Measurements from ENCODE around the gene SIGLEC14.

The SIGLEC14 gene

DNA sequence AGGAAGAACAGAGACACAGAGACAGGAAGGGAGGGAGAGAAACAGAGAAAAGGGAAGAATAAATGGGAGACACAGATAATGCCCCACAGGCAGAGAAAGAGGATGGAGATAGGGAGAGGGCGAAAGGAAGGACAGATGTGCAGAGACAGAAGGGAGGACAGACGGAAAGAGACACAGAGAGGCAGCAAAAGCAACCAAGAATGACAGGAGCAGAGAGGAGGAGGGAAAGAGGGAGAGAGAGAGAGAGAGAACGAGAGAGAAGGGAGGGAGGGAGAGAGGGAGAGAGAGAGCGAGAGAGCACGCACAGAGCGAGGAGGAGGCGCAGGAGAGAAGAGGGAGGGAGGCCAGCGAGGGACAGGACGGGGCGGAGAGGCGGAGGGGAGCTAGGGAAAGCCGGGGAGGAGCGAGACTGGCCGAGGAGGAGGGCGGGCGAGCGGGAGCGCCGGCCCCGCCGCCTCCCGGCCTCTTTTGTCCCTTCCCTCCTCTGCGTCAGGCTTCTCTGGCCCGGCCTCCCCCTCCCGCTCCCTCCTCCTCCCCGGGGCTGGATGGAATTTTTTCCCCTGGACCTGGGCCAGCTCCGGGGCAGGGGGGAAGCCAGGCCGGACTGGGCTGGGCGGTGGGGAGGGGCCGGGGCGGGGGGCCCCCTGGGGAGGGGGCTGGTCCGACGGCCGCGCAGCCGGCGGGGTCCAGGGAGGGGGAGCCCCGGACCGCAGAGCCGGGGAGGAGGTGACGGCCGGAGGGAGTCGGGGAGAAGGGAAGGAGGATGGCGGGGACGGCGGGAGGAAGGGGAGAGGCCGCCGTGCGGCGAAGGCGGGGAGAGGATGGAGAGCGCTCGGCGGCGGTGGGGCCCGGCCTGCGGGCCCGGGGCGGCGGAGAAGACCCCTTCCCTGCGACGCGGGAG is 42.3 kb upstream of the SIGLEC14 start (continued):
- TF ChIP-seq ZBTB21 (tag by site-specific recombination; IDR thresholded peaks at IDR 0.05) (peak; percentile 82), GLIS2 (tag by site-specific recombination; IDR thresholded peaks at IDR 0.05) (peak; percentile 53), ZIC2 (tag by site-specific recombination; IDR thresholded peaks at IDR 0.05) (peak; percentile 54; the same call in 1 of the 2 replicates), ZNF600 (tag by site-specific recombination; IDR thresholded peaks at IDR 0.05) (peak; percentile 59), ZNF514 (tag by site-specific recombination; IDR thresholded peaks at IDR 0.05) (no peak; the same call in 1 of the 2 replicates)
- TF ChIP-seq, protein P1, sequence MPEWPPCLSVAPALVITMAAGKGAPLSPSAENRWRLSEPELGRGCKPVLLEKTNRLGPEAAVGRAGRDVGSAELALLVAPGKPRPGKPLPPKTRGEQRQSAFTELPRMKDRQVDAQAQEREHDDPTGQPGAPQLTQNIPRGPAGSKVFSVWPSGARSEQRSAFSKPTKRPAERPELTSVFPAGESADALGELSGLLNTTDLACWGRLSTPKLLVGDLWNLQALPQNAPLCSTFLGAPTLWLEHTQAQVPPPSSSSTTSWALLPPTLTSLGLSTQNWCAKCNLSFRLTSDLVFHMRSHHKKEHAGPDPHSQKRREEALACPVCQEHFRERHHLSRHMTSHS (tag by site-specific recombination; IDR thresholded peaks at IDR 0.05) = no peak

DNA sequence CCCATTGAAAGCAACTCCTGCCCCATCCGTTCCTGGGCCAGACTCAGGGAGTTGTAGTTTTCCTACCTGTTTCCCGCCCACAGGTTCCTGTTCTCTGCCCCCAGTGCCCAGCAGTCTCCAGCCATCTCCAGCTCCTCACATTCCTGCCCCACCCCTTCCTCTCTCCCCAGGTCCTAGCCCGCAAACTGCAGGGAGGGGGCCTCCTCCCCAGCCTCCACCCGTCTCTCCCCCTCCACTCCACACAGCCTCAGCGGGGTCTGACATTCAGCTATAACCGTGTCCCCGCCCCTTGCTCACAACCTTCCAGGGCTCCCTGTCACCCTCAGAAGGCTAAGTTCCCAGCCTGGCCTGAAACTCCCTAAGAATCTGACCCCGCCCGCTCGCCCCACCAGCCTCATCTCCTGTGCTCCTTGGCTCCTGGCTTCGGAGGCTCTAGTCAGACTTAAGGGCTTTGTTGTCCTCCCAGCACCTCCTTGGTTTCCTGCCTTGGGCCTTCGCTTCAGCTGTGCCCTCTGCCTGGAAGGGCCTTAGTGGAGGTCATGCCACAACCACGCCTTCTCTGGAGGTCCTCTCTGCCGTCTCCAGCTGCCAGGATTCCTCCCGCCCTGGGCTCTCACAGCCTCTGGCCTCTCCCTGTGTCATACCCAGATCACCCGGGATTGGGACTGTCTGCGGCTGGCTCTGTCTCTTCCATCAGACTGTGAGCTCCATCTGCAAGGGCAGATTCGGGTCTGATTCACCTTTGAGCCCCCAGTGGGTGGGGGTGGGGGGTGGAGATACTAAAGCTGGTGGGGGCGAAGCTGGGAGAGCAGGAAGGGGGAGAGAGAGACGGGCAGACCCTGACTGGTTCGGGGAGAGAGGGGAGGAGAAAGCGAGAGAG is 41.4 kb upstream of the SIGLEC14 start:
- Histone ChIP-seq H3K36me3 (ENCODE audit: control insufficient read depth in 2 of 2, insufficient read depth in 1 of 2, low read length in 2 of 2) (peaks cover 1 to 2% of the 10 kb centered on the region in 2 experiments; a peak in 2 of 3 replicates), H3K27ac (ENCODE audit: extremely low read depth, low read depth, low read length) (peak overlapping the region; percentile 91), H3K9me3 (ENCODE audit: control insufficient read depth, insufficient read depth, low read depth, low read length) (no peaks in the 10 kb centered on the region), H3K4me1 (ENCODE audit: control insufficient read depth, insufficient read depth, low read length) (peaks cover 17% of the 10 kb centered on the region), H3K4me3 (ENCODE audit: low read depth, low read length) (peak overlapping the region; percentile 40)
- ChIA-PET CTCF (interaction anchor here (0.6 to 2.6 kb wide), 7 partner anchors 9 to 671 kb away, joined by 3 to 20 read pairs (median 5); no protein-coding TSS in a partner anchor), POLR2A (interaction anchor here (0.6 to 2.2 kb wide), 9 partner anchors 8 to 349 kb away, joined by 3 to 30 read pairs (median 6); no protein-coding TSS in a partner anchor)
- TF ChIP-seq EGR2 (tag by site-specific recombination; IDR thresholded peaks at IDR 0.05; ENCODE audit: low read depth) (peak; percentile 61), MYNN (tag by site-specific recombination; IDR thresholded peaks at IDR 0.05; ENCODE audit: borderline replicate concordance) (no peak), OSR2 (tag by site-specific recombination; IDR thresholded peaks at IDR 0.05) (no peak), KLF1 (tag by site-specific recombination; IDR thresholded peaks at IDR 0.05) (peak; percentile 94), ZNF138 (tag by site-specific recombination; IDR thresholded peaks at IDR 0.05; ENCODE audit: borderline replicate concordance) (no peak), ZBTB48 (tag by site-specific recombination; IDR thresholded peaks at IDR 0.05) (peak; percentile 54), ZBTB20 (tag by site-specific recombination; IDR thresholded peaks at IDR 0.05) (peak; percentile 86; the same call in 1 of the 2 replicates), ZNF623 (tag by site-specific recombination; IDR thresholded peaks at IDR 0.05) (no peak), SP2 (tag by site-specific recombination; IDR thresholded peaks at IDR 0.05) (peak; percentile 53), GLIS1 (tag by site-specific recombination; IDR thresholded peaks at IDR 0.05) (peak; percentile 45), SP7 (tag by site-specific recombination; IDR thresholded peaks at IDR 0.05) (peak; percentile 48), ZNF335 (tag by site-specific recombination; conservative IDR thresholded peaks at IDR 0.05) (peak; percentile 74; the same call in 1 of the 2 replicates), KLF9 (tag by site-specific recombination; IDR thresholded peaks at IDR 0.05; ENCODE audit: low read depth) (peak; percentile 44; the same call in 1 of the 2 replicates), KLF7 (tag by site-specific recombination; IDR thresholded peaks at IDR 0.05; ENCODE audit: borderline replicate concordance) (peak; percentile 32; the same call in 1 of the 2 replicates), ZFHX2 (tag by site-specific recombination; conservative IDR thresholded peaks at IDR 0.05) (peak; percentile 79)
- TF ChIP-seq, protein P2, sequence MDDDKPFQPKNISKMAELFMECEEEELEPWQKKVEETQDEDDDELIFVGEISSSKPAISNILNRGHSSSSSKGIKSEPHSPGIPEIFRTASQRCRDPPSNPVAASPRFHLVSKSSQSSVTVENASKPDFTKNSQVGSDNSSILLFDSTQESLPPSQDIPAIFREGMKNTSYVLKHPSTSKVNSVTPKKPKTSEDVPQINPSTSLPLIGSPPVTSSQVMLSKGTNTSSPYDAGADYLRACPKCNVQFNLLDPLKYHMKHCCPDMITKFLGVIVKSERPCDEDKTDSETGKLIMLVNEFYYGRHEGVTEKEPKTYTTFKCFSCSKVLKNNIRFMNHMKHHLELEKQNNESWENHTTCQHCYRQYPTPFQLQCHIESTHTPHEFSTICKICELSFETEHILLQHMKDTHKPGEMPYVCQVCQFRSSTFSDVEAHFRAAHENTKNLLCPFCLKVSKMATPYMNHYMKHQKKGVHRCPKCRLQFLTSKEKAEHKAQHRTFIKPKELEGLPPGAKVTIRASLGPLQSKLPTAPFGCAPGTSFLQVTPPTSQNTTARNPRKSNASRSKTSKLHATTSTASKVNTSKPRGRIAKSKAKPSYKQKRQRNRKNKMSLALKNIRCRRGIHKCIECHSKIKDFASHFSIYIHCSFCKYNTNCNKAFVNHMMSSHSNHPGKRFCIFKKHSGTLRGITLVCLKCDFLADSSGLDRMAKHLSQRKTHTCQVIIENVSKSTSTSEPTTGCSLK (tag by site-specific recombination; IDR thresholded peaks at IDR 0.05) = no peak
- TF ChIP-seq, protein P3, sequence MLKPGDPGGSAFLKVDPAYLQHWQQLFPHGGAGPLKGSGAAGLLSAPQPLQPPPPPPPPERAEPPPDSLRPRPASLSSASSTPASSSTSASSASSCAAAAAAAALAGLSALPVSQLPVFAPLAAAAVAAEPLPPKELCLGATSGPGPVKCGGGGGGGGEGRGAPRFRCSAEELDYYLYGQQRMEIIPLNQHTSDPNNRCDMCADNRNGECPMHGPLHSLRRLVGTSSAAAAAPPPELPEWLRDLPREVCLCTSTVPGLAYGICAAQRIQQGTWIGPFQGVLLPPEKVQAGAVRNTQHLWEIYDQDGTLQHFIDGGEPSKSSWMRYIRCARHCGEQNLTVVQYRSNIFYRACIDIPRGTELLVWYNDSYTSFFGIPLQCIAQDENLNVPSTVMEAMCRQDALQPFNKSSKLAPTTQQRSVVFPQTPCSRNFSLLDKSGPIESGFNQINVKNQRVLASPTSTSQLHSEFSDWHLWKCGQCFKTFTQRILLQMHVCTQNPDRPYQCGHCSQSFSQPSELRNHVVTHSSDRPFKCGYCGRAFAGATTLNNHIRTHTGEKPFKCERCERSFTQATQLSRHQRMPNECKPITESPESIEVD (tag by site-specific recombination; IDR thresholded peaks at IDR 0.05) = no peak
- TF ChIP-seq, protein P4, sequence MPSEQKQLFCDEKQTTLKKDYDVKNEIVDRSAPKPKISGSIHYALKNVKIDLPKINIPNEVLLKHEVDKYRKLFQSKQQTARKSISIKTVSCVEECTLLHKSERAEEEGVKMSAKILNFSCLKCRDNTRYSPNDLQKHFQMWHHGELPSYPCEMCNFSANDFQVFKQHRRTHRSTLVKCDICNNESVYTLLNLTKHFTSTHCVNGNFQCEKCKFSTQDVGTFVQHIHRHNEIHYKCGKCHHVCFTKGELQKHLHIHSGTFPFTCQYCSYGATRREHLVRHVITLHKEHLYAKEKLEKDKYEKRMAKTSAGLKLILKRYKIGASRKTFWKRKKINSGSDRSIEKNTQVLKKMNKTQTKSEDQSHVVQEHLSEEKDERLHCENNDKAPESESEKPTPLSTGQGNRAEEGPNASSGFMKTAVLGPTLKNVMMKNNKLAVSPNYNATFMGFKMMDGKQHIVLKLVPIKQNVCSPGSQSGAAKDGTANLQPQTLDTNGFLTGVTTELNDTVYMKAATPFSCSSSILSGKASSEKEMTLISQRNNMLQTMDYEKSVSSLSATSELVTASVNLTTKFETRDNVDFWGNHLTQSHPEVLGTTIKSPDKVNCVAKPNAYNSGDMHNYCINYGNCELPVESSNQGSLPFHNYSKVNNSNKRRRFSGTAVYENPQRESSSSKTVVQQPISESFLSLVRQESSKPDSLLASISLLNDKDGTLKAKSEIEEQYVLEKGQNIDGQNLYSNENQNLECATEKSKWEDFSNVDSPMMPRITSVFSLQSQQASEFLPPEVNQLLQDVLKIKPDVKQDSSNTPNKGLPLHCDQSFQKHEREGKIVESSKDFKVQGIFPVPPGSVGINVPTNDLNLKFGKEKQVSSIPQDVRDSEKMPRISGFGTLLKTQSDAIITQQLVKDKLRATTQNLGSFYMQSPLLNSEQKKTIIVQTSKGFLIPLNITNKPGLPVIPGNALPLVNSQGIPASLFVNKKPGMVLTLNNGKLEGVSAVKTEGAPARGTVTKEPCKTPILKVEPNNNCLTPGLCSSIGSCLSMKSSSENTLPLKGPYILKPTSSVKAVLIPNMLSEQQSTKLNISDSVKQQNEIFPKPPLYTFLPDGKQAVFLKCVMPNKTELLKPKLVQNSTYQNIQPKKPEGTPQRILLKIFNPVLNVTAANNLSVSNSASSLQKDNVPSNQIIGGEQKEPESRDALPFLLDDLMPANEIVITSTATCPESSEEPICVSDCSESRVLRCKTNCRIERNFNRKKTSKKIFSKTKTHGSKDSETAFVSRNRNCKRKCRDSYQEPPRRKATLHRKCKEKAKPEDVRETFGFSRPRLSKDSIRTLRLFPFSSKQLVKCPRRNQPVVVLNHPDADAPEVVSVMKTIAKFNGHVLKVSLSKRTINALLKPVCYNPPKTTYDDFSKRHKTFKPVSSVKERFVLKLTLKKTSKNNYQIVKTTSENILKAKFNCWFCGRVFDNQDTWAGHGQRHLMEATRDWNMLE (tag by site-specific recombination; conservative IDR thresholded peaks at IDR 0.05; ENCODE audit: low read depth) = no peak

Measured in HEK293 (cell line).